Kidney glomerular epithelial cell (primary cell): Measurements from ENCODE around the gene FCN1.

Experiments used
- DNase-seq: peaks from one replicate; lab custom pipeline; 2025; lab: John Stamatoyannopoulos, UW

The FCN1 gene

DNA sequence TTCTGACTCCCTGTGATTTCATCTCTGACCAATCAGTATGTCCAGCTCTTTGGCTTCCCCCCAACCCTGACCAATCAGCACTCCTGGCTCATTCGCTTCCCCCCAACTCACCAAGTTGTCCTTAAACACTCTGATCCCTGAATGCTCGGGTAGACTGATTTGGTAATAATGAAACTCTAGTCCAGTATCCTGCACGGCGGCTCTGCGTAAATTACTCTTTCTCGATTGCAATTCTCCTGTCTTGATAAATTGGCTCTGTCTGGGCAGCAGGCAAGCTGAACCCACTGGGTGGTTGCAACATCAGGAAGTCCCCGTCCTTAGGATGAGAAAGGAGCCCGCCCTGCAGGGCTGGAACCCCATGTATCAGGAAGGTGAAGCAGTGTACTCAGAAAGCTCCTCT, 26.7 kb downstream of the FCN1 start:
- no peak for DNase-seq

GRCh38 chr9:134890155-134890495, 27.6 kb downstream of the FCN1 start:
- no peak for DNase-seq

- no peak for DNase-seq
Measured at GRCh38 chr9:134889386-134890154, 28.1 kb downstream of the FCN1 start.

DNA sequence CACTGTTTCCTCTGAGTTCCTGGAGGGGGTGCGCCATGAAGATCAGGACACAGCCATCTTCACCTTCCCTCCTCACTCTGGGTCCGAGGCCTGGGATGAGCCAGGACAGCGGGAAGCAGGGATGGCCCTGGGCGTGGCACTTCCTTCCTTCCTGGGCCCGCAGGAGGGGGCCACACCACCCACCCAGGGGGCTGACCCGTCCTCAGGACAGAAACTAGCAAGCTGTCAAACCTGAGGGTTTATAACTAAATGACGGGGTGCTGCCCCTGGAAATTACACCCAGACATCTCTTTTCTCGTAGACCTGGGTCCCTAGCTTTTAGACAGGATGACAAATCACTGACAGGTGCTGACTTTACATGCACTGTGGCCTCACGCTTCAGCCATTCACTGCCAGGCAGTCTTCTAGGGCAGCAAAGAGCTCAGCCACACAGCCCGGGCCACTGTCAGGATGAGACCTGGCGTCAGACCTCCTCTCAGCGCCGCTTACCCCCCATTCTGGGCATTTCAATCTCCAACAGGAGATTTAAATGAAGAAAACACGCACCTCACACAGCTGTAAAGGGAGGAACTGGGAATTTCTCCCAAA, 29.0 kb downstream of the FCN1 start:
- DNase-seq, result no peak

DNA sequence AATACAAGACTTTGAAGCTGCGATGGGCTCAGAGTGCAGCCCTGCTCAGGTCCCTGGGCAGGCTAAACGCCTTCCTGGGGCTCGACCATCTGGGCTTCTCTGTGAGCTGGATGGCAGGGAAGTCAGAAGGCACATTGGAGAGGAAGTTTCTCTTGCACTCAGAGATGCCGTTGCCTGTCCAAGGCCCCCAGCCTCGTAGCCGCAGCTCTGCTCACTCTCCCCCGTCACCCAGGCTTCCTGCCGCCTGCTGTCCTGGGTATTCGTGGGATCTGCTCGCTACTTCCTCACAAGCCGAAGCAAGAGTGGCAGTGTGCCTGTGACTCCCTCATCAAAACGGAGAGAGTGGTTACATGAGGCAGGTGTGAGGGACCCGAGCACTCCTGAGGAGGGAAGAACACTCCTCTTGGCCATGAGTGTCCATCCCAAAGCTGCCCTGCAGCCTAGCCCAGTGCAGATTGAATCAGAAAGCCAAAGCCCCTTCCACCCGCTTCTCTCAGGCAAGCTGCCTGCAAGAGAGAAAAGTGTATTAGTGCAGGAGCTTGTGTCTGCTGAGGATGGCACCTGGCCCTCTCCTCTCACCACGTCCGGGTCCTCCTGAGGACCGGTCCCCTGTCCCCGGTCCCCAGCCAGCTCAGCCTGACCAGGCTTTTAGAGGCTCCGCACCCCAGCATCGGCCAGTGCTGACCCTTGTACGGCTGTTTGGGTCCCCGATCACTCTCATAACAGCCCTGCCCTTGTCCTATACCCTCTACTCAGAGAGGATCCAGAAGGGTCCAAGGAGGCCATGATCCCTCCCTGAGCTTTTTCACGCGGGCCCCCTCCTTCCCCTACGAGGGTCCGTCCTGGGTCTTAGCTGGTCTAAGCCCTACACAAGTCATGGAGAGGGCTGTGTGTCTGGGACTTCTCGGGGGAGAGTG, 29.8 kb downstream of the FCN1 start:
- no peak for DNase-seq

GRCh38 chr9:134887219-134887618, 30.5 kb downstream of the FCN1 start:
- no peak for DNase-seq

GRCh38 chr9:134886413-134886913, 31.2 kb downstream of the FCN1 start:
- no peak for DNase-seq

DNA sequence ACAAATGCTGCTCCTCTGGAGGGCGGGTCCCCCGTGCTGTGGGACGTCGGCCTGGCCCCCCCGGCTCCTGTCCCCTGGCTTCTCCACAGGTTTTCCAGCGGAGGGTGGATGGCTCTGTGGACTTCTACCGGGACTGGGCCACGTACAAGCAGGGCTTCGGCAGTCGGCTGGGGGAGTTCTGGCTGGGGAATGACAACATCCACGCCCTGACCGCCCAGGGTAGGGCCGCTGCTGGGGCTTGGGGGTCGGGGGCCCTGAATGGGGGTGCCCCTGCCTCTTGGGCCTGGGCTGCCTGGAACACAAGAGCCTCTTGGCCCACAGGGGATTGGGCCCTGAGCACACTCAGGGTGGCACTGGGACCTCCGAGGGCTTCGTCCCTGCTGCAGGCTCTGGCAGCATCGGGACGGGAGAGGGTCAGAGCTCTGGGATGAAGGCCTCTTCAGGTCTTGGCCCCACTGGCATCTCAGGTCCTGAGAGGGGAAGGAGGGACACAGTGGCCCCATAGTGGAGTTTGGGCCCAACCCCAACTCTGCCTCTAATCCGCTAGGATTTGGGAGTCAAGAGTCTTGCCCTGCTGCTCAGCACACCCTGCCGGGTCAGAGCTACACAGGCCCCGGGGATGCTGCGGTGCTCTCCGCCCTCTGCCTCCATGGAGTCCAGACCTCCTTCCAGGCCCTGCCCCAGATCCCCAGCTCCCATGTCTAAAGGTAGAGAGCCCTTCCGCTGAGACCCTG, 31.9 kb downstream of the FCN1 start:
- DNase-seq, result no peak

GRCh38 chr9:134885001-134885678, 32.6 kb downstream of the FCN1 start:
- no peak for DNase-seq

DNA sequence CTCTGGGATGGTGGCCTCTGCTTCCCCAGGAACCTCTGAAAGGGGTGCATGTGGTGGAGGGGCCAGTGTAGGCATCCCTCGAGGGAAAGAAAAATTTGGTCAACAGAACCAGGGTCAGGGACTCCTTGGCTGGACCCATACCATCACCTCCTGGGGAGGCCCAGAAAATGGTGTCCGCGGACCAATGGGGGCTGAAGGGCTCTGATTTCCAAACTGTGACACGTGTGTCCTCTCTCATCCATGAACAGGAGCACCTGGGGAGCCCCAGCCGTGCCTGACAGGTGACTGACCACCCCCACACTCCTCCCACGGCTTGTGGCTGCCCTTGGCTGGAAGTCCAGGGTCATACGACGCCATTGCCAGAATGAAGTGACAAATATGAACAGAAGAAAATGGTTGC, 33.2 kb downstream of the FCN1 start:
- no peak for DNase-seq

- no peak for DNase-seq
Measured at GRCh38 chr9:134883040-134883782, 34.5 kb downstream of the FCN1 start.

DNA sequence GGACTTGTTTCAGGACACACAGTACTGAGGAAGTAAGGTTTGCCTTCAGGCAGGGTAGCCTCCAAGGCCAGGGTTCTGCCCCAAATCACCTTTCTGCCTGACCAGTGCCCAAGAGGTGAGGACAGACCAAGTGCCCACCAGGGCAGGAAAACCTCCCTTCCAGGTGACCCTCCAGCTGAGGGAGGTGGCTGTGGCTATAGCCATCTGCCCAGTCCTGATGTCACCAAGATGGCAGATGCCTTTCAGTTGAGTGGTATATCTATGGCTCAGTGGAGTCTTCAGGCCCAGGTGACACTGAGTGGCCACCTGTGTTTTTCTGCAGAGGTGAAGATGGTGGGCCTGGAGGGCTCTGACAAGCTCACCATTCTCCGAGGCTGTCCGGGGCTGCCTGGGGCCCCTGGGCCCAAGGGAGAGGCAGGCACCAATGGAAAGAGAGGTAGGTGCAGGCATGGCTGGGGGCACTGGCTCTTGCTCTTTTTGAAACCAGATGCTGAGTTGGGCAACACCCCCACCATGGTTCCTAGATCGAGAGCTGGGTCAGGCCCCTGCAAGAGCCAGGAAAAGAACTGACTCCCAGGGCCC, 35.4 kb downstream of the FCN1 start:
- DNase-seq, result no peak

DNA sequence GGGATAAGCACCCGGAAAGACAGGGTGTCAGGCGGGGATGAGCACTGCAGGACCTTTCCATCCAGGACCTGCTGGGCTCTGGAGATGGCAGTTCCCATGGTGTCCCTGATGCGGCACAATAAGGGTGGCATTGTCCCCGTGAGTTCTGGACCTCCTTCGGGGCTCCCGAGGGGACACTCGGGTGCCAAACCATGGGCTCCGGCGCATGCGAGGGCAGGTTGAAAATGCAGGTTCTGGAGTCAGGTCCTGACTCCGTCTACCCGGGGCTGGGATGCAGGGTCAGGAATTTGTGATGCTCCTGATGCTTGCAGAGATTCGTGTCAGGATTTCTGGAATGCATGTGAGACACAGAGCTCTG, 36.4 kb downstream of the FCN1 start:
- DNase-seq, result no peak

- no peak for DNase-seq
Measured at GRCh38 chr9:134880484-134881312, 37.0 kb downstream of the FCN1 start, which contains the start of gene FCN2. FCN2 (plus strand) TSS chr9:134880810; CDS start chr9:134880822, 12 bp downstream.

- DNase-seq, result no peak
Measured at GRCh38 chr9:134879664-134880483, 37.8 kb downstream of the FCN1 start.

- DNase-seq, result no peak
Measured at GRCh38 chr9:134877541-134877940, 40.2 kb downstream of the FCN1 start.

GRCh38 chr9:134875371-134875770, 42.3 kb downstream of the FCN1 start:
- no peak for DNase-seq

DNA sequence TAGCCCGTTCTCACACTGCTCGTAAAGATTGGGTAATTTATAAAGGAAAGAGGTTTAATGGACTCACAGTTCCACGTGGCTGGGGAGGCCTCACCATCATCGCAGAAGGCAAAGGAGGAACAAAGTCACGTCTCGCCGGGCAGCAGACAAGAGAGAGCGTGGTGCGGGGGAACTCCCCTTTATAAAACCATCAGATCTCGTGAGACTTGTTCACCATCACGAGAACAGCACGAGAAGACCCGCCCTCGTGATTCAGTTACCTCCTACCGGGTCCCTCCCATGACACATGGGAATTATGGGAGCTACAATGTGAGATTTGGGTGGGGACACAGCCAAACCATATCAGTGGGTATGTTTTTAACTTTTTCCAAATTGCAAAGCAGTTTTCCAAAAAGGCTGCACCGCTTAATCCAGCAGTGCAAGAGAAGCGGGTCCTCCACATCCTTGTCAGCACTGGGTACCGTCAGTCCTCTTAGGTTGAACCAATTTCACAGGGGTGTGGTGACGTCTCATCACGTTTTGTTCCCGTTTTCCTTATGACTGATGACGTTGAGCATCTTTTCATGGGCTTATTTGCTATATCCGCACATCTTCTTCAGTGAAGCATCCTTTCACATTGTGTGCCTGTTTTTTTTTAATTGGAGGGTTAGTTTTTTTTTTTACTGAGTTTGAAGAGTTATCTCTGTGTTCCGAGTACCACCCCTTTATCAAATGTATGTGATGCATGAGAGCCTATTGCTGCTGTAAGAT, 45.1 kb downstream of the FCN1 start:
- DNase-seq, result no peak
